ENCODE data around the gene TBX2. TPM values are rescaled to one million over a fixed set of nuclear protein-coding genes. Genes with fewer than 3 reads are reported as not detected.

The TBX2 gene
- total and polyA plus RNA-seq, 2 donors = 2.1 to 3.2 TPM

DNA sequence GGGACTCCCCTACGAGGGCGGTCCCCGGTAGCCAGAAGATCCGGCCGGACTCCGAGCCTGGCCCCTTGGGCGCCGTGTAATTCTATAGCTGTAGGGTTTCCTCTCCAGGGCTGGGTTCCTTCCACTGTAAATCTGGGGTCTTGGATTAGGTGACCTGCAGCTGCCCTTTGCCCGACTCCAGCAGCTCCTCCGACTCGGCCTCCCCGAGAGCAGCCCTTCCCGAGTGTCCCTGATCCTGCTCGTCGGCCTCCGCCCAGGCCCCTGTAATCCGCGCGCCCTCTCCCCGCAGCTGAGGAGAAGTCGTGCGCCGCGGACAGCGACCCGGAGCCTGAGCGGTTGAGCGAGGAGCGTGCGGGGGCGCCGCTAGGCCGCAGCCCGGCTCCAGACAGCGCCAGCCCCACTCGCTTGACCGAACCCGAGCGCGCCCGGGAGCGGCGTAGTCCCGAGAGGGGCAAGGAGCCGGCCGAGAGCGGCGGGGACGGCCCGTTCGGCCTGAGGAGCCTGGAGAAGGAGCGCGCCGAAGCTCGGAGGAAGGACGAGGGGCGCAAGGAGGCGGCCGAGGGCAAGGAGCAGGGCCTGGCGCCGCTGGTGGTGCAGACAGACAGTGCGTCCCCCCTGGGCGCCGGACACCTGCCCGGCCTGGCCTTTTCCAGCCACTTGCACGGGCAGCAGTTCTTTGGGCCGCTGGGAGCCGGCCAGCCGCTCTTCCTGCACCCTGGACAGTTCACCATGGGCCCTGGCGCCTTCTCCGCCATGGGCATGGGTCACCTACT lies 5.5 kb downstream of the TBX2 start:
- WGBS = 5% methylated on average over 71 of the region's 71 CpGs
- Histone ChIP-seq H3K9me3 (ENCODE audit: control insufficient read depth in 2 of 2, insufficient read depth in 1 of 2, low read length in 1 of 2) (peaks cover 1 to 3% of the 10 kb centered on the region in 2 donors), H3K27me3 (ENCODE audit: control insufficient read depth in 2 of 2, insufficient read depth in 1 of 2, low read length in 1 of 2) (peaks cover 94 to 99% of the 10 kb centered on the region in 2 donors), H3K36me3 (ENCODE audit: control insufficient read depth in 2 of 2, insufficient read depth in 2 of 2, low read length in 1 of 2) (no peaks in the 10 kb centered on the region), H3K27ac (ENCODE audit: low read depth in 1 of 2, low read length in 1 of 2) (no peak overlapping the region), H3K4me1 (ENCODE audit: control insufficient read depth in 2 of 2, insufficient read depth in 2 of 2, low read length in 2 of 2) (peaks cover 3 to 15% of the 10 kb centered on the region in 2 donors), H3K4me3 (ENCODE audit: low read length in 2 of 2) (no peak overlapping the region)
- no peak for DNase-seq (ENCODE audit: low read depth in 6 of 9, low spot score in 9 of 9)

DNA sequence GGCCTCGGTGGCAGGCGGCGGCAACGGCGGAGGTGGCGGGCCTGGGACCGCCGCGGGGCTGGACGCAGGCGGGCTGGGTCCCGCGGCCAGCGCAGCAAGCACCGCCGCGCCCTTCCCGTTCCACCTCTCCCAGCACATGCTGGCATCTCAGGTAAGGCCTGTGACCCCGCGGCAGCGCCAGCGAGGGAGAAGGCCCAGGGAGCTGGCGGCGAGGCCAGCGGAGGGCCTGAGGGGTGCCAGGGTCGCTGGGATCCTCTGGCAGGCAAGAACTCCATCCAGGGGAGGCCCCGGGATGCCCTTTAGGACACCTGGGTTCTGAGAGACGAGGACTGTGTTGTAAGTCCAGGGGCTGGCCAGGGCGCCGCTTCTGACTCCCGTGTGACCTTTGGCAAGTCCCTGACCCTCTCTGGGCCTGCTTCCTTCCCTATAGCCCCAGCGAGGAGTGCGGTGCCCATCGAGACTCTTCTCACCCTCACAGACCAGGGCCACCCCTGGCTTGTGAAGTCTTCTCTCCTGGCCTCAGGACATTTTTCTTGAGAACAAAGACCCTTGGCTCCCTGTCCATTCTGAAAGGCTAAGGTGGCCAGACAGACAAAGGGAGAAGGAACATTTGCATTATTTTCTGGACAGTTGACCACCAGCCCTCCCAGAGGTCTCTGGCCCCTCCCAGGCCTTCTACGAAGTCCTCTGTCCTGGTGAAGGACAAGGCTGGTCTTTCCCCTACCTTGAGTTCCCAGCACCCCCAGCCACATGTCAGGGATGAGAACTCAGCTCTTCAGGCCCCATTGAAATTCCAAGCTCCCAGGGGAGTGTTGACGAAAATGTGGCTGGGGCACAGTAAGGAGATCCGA lies 6.3 kb downstream of the TBX2 start:
- Histone ChIP-seq H3K27ac (ENCODE audit: low read depth in 1 of 2, low read length in 1 of 2) (peak overlapping the region in 1 of 2 donors; percentile 31), H3K4me1 (ENCODE audit: control insufficient read depth in 2 of 2, insufficient read depth in 2 of 2, low read length in 2 of 2) (peaks cover 7 to 21% of the 10 kb centered on the region in 2 donors), H3K36me3 (ENCODE audit: control insufficient read depth in 2 of 2, insufficient read depth in 2 of 2, low read length in 1 of 2) (no peaks in the 10 kb centered on the region), H3K4me3 (ENCODE audit: low read length in 2 of 2) (no peak overlapping the region), H3K9me3 (ENCODE audit: control insufficient read depth in 2 of 2, insufficient read depth in 1 of 2, low read length in 1 of 2) (peaks cover 3 to 9% of the 10 kb centered on the region in 2 donors), H3K27me3 (ENCODE audit: control insufficient read depth in 2 of 2, insufficient read depth in 1 of 2, low read length in 1 of 2) (peaks cover 95 to 99% of the 10 kb centered on the region in 2 donors)
- WGBS = 25% methylated on average over 37 of the region's 37 CpGs
- DNase-seq (ENCODE audit: low read depth in 6 of 9, low spot score in 9 of 9) = no peak

DNA sequence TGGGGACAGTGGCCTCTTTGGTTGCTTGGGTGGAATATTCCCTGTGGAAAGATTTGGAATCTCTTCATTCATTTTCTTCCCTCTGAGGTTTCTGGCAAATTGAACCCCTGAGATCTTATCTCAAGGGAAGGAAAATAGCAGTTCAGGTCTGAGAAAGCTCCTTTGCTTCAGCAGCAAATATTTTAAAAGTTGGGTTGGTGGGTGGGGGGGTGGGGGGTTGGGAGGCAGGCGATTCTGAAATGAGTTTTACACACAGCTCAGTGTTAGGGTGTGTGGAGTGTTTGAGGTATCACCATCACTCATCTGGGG lies 6.8 kb downstream of the TBX2 start:
- peaks cover 12 to 26% of the 10 kb centered on the region in 2 donors for H3K4me1 ChIP-seq (ENCODE audit: control insufficient read depth in 2 of 2, insufficient read depth in 2 of 2, low read length in 2 of 2)
- H3K27me3 ChIP-seq (ENCODE audit: control insufficient read depth in 2 of 2, insufficient read depth in 1 of 2, low read length in 1 of 2) = peaks cover 95 to 99% of the 10 kb centered on the region in 2 donors

DNA sequence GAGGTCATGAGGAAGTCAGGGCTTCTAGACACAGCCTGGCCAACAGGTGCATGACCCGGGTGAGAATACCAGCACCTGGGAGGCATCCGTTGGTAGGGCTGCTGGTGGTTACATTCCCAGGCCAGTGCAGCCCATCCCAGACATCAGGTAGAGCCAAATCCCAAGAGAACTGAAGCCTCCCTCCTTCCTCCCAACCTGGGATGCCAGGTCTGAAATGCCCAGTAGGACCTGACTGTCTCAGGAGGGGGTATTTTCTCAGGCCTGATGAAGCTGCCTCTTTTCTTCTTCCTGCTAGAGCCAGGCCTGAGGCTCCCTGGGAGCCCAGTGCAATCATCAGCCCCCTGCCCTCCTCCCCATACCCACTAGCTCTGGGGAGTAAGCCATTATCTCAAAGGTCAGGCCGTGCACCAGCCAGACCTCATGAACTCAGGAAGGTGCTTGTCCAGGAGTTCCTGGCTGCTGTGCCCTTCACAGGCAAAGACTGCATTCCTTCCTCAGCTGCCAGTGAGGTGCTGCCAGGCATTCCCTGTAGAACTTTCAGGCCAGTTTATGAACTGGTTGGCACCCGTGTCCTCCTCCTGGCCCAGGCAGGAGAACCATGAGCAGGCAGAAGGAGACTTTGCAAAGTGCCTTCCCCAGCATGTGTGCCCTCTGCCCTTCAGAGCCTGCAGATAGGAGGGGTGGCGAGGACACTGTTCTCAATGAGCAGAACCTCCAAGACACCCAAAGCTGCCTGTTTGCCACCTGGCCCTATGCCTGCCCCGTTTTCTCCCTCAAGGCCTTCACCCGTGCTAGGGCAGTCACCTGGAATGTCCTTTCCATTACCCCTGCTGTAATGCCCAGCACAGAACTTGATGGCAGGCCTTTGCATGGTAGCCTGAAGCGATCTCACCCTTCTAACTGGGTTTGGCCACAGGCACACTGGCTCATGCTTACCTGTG lies 7.6 kb downstream of the TBX2 start:
- DNase-seq (ENCODE audit: low read depth in 6 of 9, low spot score in 9 of 9) = no peak
- no peak overlapping the region for H3K4me3 ChIP-seq (ENCODE audit: low read length in 2 of 2)
- no peak overlapping the region for H3K27ac ChIP-seq (ENCODE audit: low read depth in 1 of 2, low read length in 1 of 2)
- H3K36me3 ChIP-seq (ENCODE audit: control insufficient read depth in 2 of 2, insufficient read depth in 2 of 2, low read length in 1 of 2) = no peaks in the 10 kb centered on the region
- peaks cover 2 to 9% of the 10 kb centered on the region in 2 donors for H3K9me3 ChIP-seq (ENCODE audit: control insufficient read depth in 2 of 2, insufficient read depth in 1 of 2, low read length in 1 of 2)
- H3K4me1 ChIP-seq (ENCODE audit: control insufficient read depth in 2 of 2, insufficient read depth in 2 of 2, low read length in 2 of 2) = peaks cover 16 to 33% of the 10 kb centered on the region in 2 donors
- 64% methylated on average over 8 of the region's 8 CpGs for WGBS
- peaks cover 95 to 99% of the 10 kb centered on the region in 2 donors for H3K27me3 ChIP-seq (ENCODE audit: control insufficient read depth in 2 of 2, insufficient read depth in 1 of 2, low read length in 1 of 2)

More for the DNA sequence above, 6.8 kb downstream of the TBX2 start:
- Histone ChIP-seq H3K4me3 (ENCODE audit: low read length in 2 of 2) (no peak overlapping the region), H3K36me3 (ENCODE audit: control insufficient read depth in 2 of 2, insufficient read depth in 2 of 2, low read length in 1 of 2) (no peaks in the 10 kb centered on the region), H3K27ac (ENCODE audit: low read depth in 1 of 2, low read length in 1 of 2) (no peak overlapping the region), H3K9me3 (ENCODE audit: control insufficient read depth in 2 of 2, insufficient read depth in 1 of 2, low read length in 1 of 2) (peaks cover 2 to 9% of the 10 kb centered on the region in 2 donors)
- WGBS = 33% methylated on average over 1 of the region's 1 CpG
- no peak for DNase-seq (ENCODE audit: low read depth in 6 of 9, low spot score in 9 of 9)

DNA sequence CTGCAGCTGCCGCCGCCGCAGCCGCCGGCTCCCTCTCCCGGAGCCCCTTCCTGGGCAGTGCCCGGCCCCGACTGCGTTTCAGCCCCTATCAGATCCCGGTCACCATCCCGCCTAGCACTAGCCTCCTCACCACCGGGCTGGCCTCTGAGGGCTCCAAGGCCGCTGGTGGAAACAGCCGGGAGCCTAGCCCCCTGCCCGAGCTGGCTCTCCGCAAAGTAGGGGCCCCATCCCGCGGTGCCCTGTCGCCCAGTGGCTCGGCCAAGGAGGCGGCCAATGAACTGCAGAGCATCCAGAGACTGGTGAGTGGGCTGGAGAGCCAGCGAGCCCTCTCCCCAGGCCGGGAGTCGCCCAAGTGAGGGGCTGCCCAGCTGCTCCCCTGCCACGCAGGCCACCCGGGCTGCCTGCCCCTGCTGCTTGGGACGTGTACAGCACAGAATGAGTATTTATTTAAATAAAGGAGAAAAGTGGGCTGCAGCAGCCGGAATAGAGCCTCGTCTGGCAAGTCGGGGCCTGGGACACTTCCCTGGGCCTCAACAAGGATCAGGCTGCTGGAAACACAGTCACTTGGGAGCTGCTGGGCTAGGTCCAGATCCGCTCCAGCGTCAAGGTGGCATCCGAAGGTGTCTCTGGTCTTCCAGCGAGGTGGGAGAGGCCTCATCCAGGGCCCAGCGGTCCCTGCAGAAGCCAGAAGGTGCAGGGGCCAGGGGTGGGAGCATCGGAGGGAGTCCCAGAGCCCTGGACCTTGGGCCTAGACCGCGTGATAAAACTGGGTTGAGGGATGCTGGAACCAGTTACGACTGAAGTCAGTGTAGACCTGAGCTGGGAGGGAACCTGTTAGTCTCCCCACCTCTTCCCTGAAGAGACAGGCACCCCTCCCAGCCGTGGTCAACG lies 8.8 kb downstream of the TBX2 start:
- 12% methylated on average over 41 of the region's 41 CpGs for WGBS
- H3K4me3 ChIP-seq (ENCODE audit: low read length in 2 of 2) = no peak overlapping the region
- no peaks in the 10 kb centered on the region for H3K36me3 ChIP-seq (ENCODE audit: control insufficient read depth in 2 of 2, insufficient read depth in 2 of 2, low read length in 1 of 2)
- peaks cover 0 to 9% of the 10 kb centered on the region in 2 donors for H3K9me3 ChIP-seq (ENCODE audit: control insufficient read depth in 2 of 2, insufficient read depth in 1 of 2, low read length in 1 of 2)
- H3K27ac ChIP-seq (ENCODE audit: low read depth in 1 of 2, low read length in 1 of 2) = no peak overlapping the region
- H3K4me1 ChIP-seq (ENCODE audit: control insufficient read depth in 2 of 2, insufficient read depth in 2 of 2, low read length in 2 of 2) = peaks cover 20 to 41% of the 10 kb centered on the region in 2 donors
- H3K27me3 ChIP-seq (ENCODE audit: control insufficient read depth in 2 of 2, insufficient read depth in 1 of 2, low read length in 1 of 2) = peaks cover 94 to 99% of the 10 kb centered on the region in 2 donors
- no peak for DNase-seq (ENCODE audit: low read depth in 6 of 9, low spot score in 9 of 9)

DNA sequence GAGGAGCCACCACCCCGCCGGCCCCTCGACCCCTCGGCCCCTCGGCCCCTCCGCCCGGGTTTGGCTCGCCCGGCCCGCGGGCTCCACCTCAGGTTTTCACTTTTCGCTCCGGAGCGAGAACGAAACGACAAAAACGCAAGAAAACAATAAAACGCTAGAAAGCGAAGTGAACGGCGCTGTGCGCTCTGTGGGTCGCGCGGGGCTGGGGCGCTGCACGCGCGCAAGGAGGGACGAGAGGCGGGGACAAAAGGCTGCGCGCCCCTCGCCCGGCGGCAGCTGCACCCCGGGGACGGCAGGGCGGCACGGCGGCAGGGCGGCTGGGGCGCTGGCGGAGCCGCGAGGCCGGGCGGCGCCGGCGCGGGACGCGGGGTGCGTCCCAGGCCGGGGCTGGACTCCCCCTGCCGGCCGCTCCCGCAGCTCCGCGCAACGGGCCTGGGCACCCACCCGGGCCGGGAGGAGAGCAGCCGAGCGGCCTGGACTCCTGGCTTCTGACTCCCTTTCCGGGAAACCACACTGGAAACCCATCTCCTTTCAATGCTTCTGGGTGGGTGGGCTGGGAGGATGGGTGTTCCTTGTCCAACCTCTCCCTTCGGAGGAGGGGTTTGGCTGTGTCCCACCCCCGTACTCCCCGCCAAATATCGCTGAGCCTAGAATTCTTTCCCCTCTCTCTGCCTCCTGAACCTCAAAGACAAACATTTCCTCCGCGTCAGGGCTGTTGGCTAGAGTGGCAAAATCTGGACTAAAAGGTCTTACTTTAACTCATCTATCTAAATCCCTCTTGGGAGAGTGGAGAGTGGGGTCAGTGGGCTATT lies 9.9 kb downstream of the TBX2 start:
- Histone ChIP-seq H3K36me3 (ENCODE audit: control insufficient read depth in 2 of 2, insufficient read depth in 2 of 2, low read length in 1 of 2) (no peaks in the 10 kb centered on the region), H3K4me3 (ENCODE audit: low read length in 2 of 2) (peak overlapping the region in 1 of 2 donors; percentile 41), H3K4me1 (ENCODE audit: control insufficient read depth in 2 of 2, insufficient read depth in 2 of 2, low read length in 2 of 2) (peaks cover 20 to 33% of the 10 kb centered on the region in 2 donors), H3K9me3 (ENCODE audit: control insufficient read depth in 2 of 2, insufficient read depth in 1 of 2, low read length in 1 of 2) (peaks cover 0 to 9% of the 10 kb centered on the region in 2 donors), H3K27me3 (ENCODE audit: control insufficient read depth in 2 of 2, insufficient read depth in 1 of 2, low read length in 1 of 2) (peaks cover 90 to 99% of the 10 kb centered on the region in 2 donors), H3K27ac (ENCODE audit: low read depth in 1 of 2, low read length in 1 of 2) (no peak overlapping the region)
- WGBS = 1% methylated on average over 73 of the region's 73 CpGs
- peak in 1 of 9 donors; percentile 39 for DNase-seq (ENCODE audit: low read depth in 6 of 9, low spot score in 9 of 9)

DNA sequence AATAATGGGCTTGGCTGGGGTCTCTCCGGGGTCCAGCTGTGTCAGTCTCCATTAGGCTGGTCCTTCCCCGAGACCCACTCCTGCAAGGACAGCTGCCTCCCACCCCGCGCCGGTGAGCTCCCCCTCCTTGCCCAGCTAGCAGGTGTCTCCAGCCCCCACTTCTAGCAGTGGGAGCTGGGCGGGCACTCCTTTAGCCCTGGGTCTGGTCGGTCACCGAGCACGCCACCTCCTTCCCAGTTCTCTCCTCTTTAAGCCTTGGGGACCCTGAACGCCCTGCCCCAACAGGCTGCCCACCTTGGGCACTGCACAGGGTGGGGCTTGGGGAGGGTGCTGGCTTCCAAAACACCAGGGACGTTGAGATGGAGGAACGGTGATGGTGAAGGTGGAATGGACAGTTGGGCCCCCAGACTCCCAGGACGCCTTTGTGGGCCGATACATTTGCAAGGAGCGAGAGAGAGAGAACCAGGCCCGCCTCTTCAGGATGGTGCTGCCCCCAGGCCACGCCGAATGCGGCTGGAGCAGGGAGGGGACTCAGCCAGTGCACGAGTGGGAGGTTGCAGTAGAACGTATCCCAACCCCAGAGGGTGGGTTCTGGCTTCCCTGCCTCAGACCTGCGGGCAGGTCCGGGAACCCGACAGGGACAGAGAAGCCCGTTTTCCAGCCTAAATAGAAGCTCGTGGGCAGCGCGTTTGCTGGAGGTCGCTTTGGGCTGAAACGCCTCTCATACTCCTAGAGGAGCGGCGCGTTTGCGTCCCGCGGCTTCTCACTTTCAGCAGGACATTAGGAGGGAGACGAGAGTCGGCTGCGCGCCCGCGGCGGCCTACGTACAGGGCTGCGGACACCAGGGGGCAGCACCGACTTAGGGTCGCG lies 10.7 kb downstream of the TBX2 start:
- 9% methylated on average over 48 of the region's 48 CpGs for WGBS
- H3K9me3 ChIP-seq (ENCODE audit: control insufficient read depth in 2 of 2, insufficient read depth in 1 of 2, low read length in 1 of 2) = peaks cover 0 to 9% of the 10 kb centered on the region in 2 donors
- H3K27me3 ChIP-seq (ENCODE audit: control insufficient read depth in 2 of 2, insufficient read depth in 1 of 2, low read length in 1 of 2) = peaks cover 87 to 99% of the 10 kb centered on the region in 2 donors
- DNase-seq (ENCODE audit: low read depth in 6 of 9, low spot score in 9 of 9) = peak in 3 of 9 donors; percentile 54 to 70 (median 64)
- H3K4me3 ChIP-seq (ENCODE audit: low read length in 2 of 2) = peak overlapping the region in 1 of 2 donors; percentile 51
- no peak overlapping the region for H3K27ac ChIP-seq (ENCODE audit: low read depth in 1 of 2, low read length in 1 of 2)
- H3K4me1 ChIP-seq (ENCODE audit: control insufficient read depth in 2 of 2, insufficient read depth in 2 of 2, low read length in 2 of 2) = peaks cover 17 to 31% of the 10 kb centered on the region in 2 donors
- H3K36me3 ChIP-seq (ENCODE audit: control insufficient read depth in 2 of 2, insufficient read depth in 2 of 2, low read length in 1 of 2) = no peaks in the 10 kb centered on the region

Measured in thymus (tissue), 11 donors.